Spleen (tissue), 7 donors: ENCODE data around the gene CNKSR3.

ENCODE experiments used
- CTCF ChIP-seq, 11 experiments: fragments of 200-600 bp in 7 of 11; fragments of 450-650 bp in 4 of 11; sonication (generic) in 4 of 11; IDR thresholded peaks in 8 of 11; conservative IDR thresholded peaks in 3 of 11; 1 replicate in 7 of 11; 2 replicates in 4 of 11; pipeline versions ENCODE4 v1.4.0 to v1.8.0; 2016 to 2021; ENCODE audit warnings: antibody characterized with exemption in 11 of 11, inconsistent platforms in 4 of 11, mild to moderate bottlenecking in 1 of 11
- POLR2AphosphoS5 ChIP-seq, 3 donors: sonication (generic); formaldehyde crosslinking; IDR thresholded peaks; one replicate each; pipeline ENCODE4 v1.5.1; 2017; ENCODE audit warnings: antibody characterized with exemption in 3 of 3
- donor health status: DM: no; HTN: no; CAD: no; lungs with moderate emphysema.
- donor health status: DM: no; HTN: no; CAD: no.
- donor health status: DM: no; HTN: no; CAD: no.

GRCh38 chr6:154434662-154435061 lies 75.8 kb downstream of the CNKSR3 start:
- no peak for TF ChIP-seq POLR2AphosphoS5 (IDR thresholded peaks at IDR 0.05)
- TF ChIP-seq CTCF (IDR thresholded peaks at IDR 0.05 in 8 of 11, conservative IDR thresholded peaks at IDR 0.05 in 3 of 11), result no peak
